GM21390 (cell line): ENCODE measurements around the gene ZNF660.

Experiments used
- ATAC-seq: cut with Tn5 transposase; IDR thresholded peaks from one replicate; pipeline ENCODE4 v1.9.1; 2021; ENCODE audit not compliant: unreplicated experiment

Gene ZNF660

DNA sequence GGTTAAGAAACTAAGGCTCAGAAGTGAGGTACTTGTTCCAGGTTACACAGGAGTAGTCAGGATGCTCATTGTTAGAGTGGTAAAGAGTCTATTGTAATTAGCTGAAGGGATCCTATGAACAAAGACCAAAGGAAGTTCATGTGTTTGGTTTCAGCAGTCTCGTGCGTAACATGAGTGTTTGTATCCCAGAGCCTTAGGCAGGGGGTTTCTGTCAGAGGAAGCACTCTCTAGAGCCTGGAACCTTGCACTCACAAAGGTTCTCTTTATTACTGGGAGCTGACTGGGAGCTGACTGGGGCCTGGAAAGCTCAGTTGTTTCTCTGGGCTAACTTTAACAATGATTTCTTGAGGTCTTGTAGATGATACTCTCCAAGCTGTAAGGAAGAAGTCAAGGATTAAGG is 44.0 kb downstream of the ZNF660 start:
- ATAC-seq, result no peak

DNA sequence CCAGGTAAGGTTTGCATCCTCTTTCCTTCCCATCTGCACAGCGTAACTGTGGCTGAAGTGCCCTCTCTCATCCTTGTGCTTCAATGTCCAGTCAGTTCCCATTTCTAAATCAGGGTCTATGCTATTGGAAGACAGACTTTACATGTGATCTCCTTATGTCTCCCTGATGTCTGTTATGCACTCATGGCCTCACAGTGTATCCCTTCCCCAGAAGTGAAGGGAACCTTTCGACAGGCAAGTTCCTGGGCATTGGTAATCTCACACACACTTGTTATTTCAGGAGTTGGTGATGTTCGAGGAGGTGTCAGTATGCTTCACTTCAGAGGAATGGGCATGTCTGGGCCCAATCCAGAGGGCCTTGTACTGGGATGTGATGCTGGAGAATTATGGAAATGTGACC is 47.4 kb downstream of the ZNF660 start:
- ATAC-seq, result no peak

DNA sequence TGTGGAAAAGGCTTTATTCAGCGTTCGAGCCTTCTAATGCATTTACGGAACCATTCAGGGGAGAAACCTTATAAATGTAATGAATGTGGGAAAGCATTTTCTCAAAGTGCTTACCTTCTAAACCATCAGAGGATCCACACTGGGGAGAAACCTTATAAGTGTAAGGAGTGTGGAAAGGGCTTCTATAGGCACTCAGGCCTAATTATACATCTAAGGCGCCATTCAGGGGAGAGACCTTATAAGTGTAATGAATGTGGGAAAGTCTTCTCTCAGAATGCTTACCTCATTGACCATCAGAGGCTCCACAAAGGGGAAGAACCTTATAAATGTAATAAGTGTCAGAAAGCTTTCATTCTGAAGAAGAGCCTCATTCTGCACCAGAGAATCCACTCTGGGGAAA is 57.6 kb downstream of the ZNF660 start:
- no peak for ATAC-seq

DNA sequence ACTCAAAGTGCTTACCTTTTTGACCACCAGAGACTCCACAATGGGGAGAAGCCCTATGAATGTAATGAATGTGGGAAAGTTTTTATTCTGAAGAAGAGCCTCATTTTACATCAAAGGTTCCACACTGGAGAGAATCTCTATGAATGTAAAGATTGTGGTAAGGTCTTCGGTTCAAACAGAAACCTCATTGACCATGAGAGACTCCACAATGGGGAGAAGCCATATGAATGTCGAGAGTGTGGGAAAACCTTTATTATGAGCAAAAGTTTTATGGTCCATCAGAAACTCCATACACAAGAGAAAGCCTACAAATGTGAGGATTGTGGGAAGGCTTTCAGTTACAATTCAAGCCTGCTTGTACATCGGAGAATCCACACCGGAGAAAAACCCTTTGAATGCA is 58.3 kb downstream of the ZNF660 start:
- no peak for ATAC-seq

DNA sequence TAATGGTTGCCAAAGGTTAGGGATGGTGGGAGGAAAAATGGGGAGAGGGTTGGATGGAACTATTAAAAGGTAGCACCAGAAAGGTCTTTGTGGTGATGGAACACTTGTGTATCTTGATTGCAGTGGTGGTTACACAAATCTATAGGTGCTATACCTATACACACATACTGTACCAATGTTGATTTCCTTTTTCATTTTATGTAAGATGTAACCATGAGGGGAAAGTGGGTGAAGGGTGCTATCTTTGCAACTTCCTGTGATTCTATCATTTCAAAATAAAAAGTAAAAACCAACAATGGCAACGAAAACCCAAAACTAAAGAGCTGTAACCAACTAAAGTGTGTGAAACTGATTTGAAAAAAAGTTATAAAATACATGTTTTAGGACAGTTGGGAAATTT is 63.0 kb downstream of the ZNF660 start:
- ATAC-seq, result no peak

DNA sequence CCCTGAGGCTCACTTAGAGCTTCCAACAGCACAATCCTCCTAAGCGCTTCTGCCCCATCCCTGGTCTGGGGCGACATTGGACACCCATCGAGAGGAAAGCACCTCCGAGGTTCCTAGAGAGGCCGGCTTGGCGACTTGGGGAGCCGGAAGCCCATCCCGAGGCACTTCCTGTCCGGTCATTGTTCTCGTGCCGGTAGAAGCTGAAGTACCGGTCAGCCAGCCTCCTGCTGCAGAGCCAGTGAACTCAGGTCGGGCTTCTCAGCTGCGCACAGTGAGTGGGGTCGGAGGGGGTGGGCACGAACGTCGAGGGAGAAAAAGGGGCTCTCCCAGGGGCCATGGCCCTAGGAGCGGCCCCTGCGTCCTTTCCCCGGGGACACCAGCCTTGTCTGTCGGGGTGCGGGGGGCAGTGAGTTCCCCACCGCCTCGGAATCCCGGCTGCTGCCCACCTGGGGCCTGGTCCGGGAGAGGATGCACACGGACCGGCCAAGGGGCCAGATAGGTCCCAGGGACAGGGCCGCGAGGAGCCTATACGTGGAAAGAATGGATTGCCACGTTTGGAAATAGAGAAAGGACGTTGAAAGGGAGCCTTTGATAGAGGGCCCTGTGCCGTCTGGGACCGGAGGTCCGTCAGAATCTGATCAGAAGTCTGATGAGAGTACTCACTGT is 63.9 kb downstream of the ZNF660 start, which contains the start of gene ZNF35:
TSS of gene ZNF35 (plus strand) at position 169 of the 666 bp plus-strand sequence. CDS start 2,336 bp downstream, outside the sequence.
- peak; percentile 99 for ATAC-seq
